K562 (cell line): ENCODE measurements around the gene PRR15. TPM values are rescaled to one million over a fixed set of nuclear protein-coding genes. Genes with fewer than 3 reads are reported as not detected.
A peak's percentile ranks its signal among the peaks of the same experiment; 100 is the strongest.

Experiments used
- ATAC-seq: fragments of 200-7000 bp; cut with Tn5 transposase; 3 replicates; pipeline ENCODE4 v1.9.1; 2020; ENCODE audit warnings: moderate library complexity
- BruUV-seq: library from RNA; stranded (reverse); fragments of 400-500 nt; replicated peaks from 2 replicates; lab custom pipeline; 2021; lab: Mats Ljungman, UMichigan
- CTCF ChIA-PET: fragments of 300-600 bp; formaldehyde crosslinking; extraction: SDS; loops from one replicate; lab custom pipeline; 2021; ENCODE audit warnings: low intra/inter-chr PET ratio; lab: Yijun Ruan, JAX
- POLR2A ChIA-PET: fragments of 300-600, 350-650 bp; sonication (Branson Sonifier 250); formaldehyde crosslinking; extraction: SDS; loops from one replicate; lab custom pipeline; 2021; ENCODE audit warnings: antibody characterized with exemption, inconsistent platforms; lab: Yijun Ruan, JAX
- DNase-seq, 4 experiments: peaks; one replicate each; pipeline versions ENCODE4 v3.0.0 to v3.0.0-alpha.2; 2011 to 2018; ENCODE audit warnings: low spot score in 3 of 4, mixed read lengths in 3 of 4; ENCODE audit errors: extremely low read depth in 1 of 4
- FAIRE-seq: peaks from 2 replicates; lab custom pipeline; 2011; peaks lifted over from hg19 to GRCh38; lab: Jason Lieb, UNC
- H2AFZ ChIP-seq: 2 replicates; pipeline ENCODE4 v1.6.0; 2011; ENCODE audit warnings: low read depth, low read length, control low read depth, inconsistent platforms
- H3K27ac ChIP-seq: fragments of 200-600 bp; 3 replicates; pipeline ENCODE4 v1.8.0; 2011; ENCODE audit warnings: low read depth, mild to moderate bottlenecking, control low read depth, inconsistent platforms, low read length, moderate library complexity, mixed read lengths; ENCODE audit errors: extremely low read depth
- H3K27me3 ChIP-seq, 2 experiments: fragments of 300-600 bp in 1 of 2; 2 replicates in 1 of 2; 3 replicates in 1 of 2; pipeline versions ENCODE4 v1.6.0 to v1.8.0; 2011; ENCODE audit warnings: inconsistent platforms in 2 of 2, low read length in 2 of 2, mild to moderate bottlenecking in 1 of 2, mixed read lengths in 1 of 2, moderate library complexity in 1 of 2; ENCODE audit not compliant: control insufficient read depth in 2 of 2, insufficient read depth in 2 of 2
- H3K36me3 ChIP-seq: fragments of 300-600 bp; 3 replicates; pipeline ENCODE4 v1.8.0; 2011; ENCODE audit warnings: mild to moderate bottlenecking, low read length, inconsistent platforms; ENCODE audit not compliant: control insufficient read depth, insufficient read depth
- H3K4me1 ChIP-seq, 2 experiments: fragments of 200-600 bp in 1 of 2; replicated peaks in 1 of 2; 2 replicates in 1 of 2; 3 replicates in 1 of 2; pipeline versions ENCODE4 v1.5.1 to v1.8.0; 2011; ENCODE audit warnings: inconsistent platforms in 2 of 2, low read length in 2 of 2, mild to moderate bottlenecking in 1 of 2, mixed read lengths in 1 of 2, moderate library complexity in 1 of 2; ENCODE audit not compliant: control insufficient read depth in 2 of 2, insufficient read depth in 2 of 2
- H3K4me2 ChIP-seq: 2 replicates; pipeline ENCODE4 v1.6.1; 2011; ENCODE audit warnings: low read length, control low read depth, inconsistent platforms, mixed read lengths; ENCODE audit not compliant: insufficient read depth
- H3K4me3 ChIP-seq: fragments of 200-600 bp; sonication (generic), shearing (Covaris generic); 2 replicates; pipeline ENCODE4 v1.5.1; 2016; ENCODE audit warnings: control low read depth, inconsistent platforms
- H3K79me2 ChIP-seq: fragments of 200-600 bp; 3 replicates; pipeline ENCODE4 v1.8.0; 2011; ENCODE audit warnings: low read length, inconsistent platforms; ENCODE audit not compliant: control insufficient read depth, insufficient read depth
- H3K9ac ChIP-seq, 2 experiments: 2 replicates each; pipeline versions ENCODE4 v1.6.0 to v1.6.1; 2011; ENCODE audit warnings: low read depth in 2 of 2, low read length in 2 of 2, control low read depth in 1 of 2, inconsistent platforms in 1 of 2, mild to moderate bottlenecking in 1 of 2, mixed read lengths in 1 of 2; ENCODE audit not compliant: insufficient read depth in 1 of 2
- H3K9me1 ChIP-seq: one replicate; pipeline ENCODE4 v1.6.0; 2011; ENCODE audit warnings: inconsistent platforms, mild to moderate bottlenecking, low read length, moderate library complexity; ENCODE audit not compliant: control insufficient read depth, insufficient read depth
- H3K9me3 ChIP-seq: replicated peaks from 2 replicates; pipeline ENCODE4 v1.5.1; 2011; ENCODE audit warnings: low read depth, low read length, inconsistent platforms; ENCODE audit not compliant: control insufficient read depth, insufficient read depth
- H4K20me1 ChIP-seq: replicated peaks from 2 replicates; pipeline ENCODE4 v1.6.1; 2011; ENCODE audit warnings: low read length, inconsistent platforms, mixed read lengths; ENCODE audit not compliant: control insufficient read depth, insufficient read depth
- COPS2 ChIP-seq: fragments of 450-650 bp; conservative IDR thresholded peaks from 2 replicates; pipeline ENCODE4 v1.6.1; 2016; ENCODE audit warnings: mild to moderate bottlenecking, moderate library complexity
- FOXJ2 ChIP-seq: fragments of 200-800 bp; sonication (Bioruptor generic); IDR thresholded peaks from 2 replicates; pipeline ENCODE4 v1.6.1; 2016; ENCODE audit warnings: missing genetic modification characterization, missing compliant biosample characterization
- FOXJ3 ChIP-seq: sonication (generic); formaldehyde crosslinking; IDR thresholded peaks from 2 replicates; pipeline ENCODE4 v1.4.0; 2020; ENCODE audit warnings: mild to moderate bottlenecking, missing genetic modification reagents
- HMGN3 ChIP-seq: IDR thresholded peaks from 2 replicates; pipeline ENCODE4 v1.6.1; 2011; ENCODE audit warnings: borderline replicate concordance, low read depth, mild to moderate bottlenecking, mixed read lengths, low read length; ENCODE audit not compliant: insufficient read length; ENCODE audit errors: extremely low read depth
- KAT8 ChIP-seq: fragments of 450-650 bp; IDR thresholded peaks from 2 replicates; pipeline ENCODE4 v1.6.1; 2016; ENCODE audit warnings: low read depth, mild to moderate bottlenecking
- KDM4B ChIP-seq, 2 experiments: fragments of 450-650 bp in 1 of 2; sonication (generic) in 1 of 2; IDR thresholded peaks; 2 replicates each; pipeline ENCODE4 v1.6.1; 2016 to 2017; ENCODE audit warnings: borderline replicate concordance in 2 of 2, antibody characterized with exemption in 1 of 2, low read depth in 1 of 2, mild to moderate bottlenecking in 1 of 2
- NCOA6 ChIP-seq: fragments of 450-650 bp; IDR thresholded peaks from 2 replicates; pipeline ENCODE4 v1.6.1; 2017; ENCODE audit warnings: mild to moderate bottlenecking
- NELFE ChIP-seq: IDR thresholded peaks from 2 replicates; pipeline ENCODE4 v1.6.1; 2011; ENCODE audit warnings: mild to moderate bottlenecking; ENCODE audit not compliant: insufficient read depth, insufficient read length
- ZBTB1 ChIP-seq: sonication (generic); formaldehyde crosslinking; IDR thresholded peaks from 2 replicates; pipeline ENCODE4 v1.8.1; 2023; ENCODE audit warnings: missing genetic modification reagents, low read depth, mild to moderate bottlenecking, borderline replicate concordance
- ZNF316 ChIP-seq: fragments of 450-650 bp; IDR thresholded peaks from 2 replicates; pipeline ENCODE4 v1.6.1; 2016
- ZNF696 ChIP-seq: fragments of 250-450 bp; sonication (Bioruptor Pico); conservative IDR thresholded peaks from 2 replicates; pipeline ENCODE4 v1.4.0; 2020; ENCODE audit warnings: mild to moderate bottlenecking, moderate library complexity
- ZNF785 ChIP-seq: fragments of 250-450 bp; sonication (Bioruptor Pico); IDR thresholded peaks from 2 replicates; pipeline ENCODE4 v1.4.0; 2020; ENCODE audit warnings: mild to moderate bottlenecking
- WGBS: fragments of 100-300 bp; shearing (Covaris generic); methylation state at CpG from one replicate; pipeline ENCODE4 v1.1.6; 2016; ENCODE audit warnings: low coverage, mixed read lengths; ENCODE audit not compliant: insufficient coverage; ENCODE audit errors: missing lambda C conversion rate; 5-methylcytosine and 5-hydroxymethylcytosine counted together
- in situ Hi-C: fragments of 300-500 bp; cut with MboI; formaldehyde crosslinking; loops from 4 replicates; pipeline ENCODE4 v1.15.0; 2018; ENCODE audit warnings: inconsistent platforms, mixed read lengths
- intact Hi-C: fragments of 100-400 bp; cut with micrococcal nuclease; formaldehyde crosslinking; loops from 2 replicates; pipeline ENCODE4 v1.14.2; 2022
- polyA plus RNA-seq, 8 experiments: library from polyadenylated mRNA; depleted of rRNA in 4 of 8; stranded (reverse) in 5 of 8; unstranded in 3 of 8; fragments of >200 nt; fragmentation: Nextera tagmentation in 2 of 8; fragmentation: Illumina TruSeq in 1 of 8; extraction: Ambion mirVana in 2 of 8; extraction: Trizol in 1 of 8; gene quantifications; 2 replicates each; pipeline versions ENCODE4 v1.2.1 to v1.2.3, GENCODE V29; 2011 to 2014; ENCODE audit warnings: inconsistent platforms in 1 of 8, missing spikeins in 1 of 8
- total RNA-seq, 7 experiments: library from RNA; depleted of rRNA in 6 of 7; stranded (reverse); fragments of >200 nt in 6 of 7; fragmentation: Illumina TruSeq in 2 of 7; extraction: Trizol in 2 of 7; gene quantifications; 2 replicates each; pipeline versions ENCODE4 v1.2.1 to v1.2.3, GENCODE V29; 2011 to 2021; ENCODE audit warnings: low replicate concordance in 1 of 7
- TF ChIP-seq, protein P1 (sequence below): fragments of 450-650 bp; formaldehyde crosslinking; IDR thresholded peaks from 2 replicates; pipeline ENCODE4 v1.4.0; 2020; ENCODE audit warnings: mild to moderate bottlenecking, moderate library complexity

PRR15 gene
- total and polyA plus RNA-seq, 9 of the 15 experiments (the other 6 are each of a cell fraction or from before 2014, with no cell fraction given), result not detected

DNA sequence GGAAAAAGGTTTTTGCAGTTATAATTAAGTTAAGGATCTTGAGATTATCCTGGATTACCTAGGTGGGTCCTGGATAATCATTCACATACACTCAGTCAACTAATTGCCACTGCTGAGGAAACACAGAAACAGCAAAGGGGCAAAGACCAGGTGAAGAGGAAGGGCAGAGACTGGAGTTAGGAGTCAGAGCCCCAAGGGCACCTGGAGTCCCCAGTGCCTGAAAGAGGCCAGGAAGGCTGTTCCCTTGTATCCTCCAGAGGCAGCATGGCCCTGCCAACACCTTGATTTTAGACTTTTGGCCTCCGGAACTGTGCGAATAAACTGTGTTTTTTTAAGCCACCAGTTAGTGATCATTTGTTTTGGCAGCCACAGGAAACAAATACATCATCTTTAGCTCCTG lies 24.6 kb downstream of the PRR15 start:
- in situ Hi-C loops (no loop called here), intact Hi-C loops (no loop called here)
- Histone ChIP-seq H3K27me3 (no peaks in the 10 kb centered on the region; a peak in 1 of 5 replicates), H3K9me3 (no peaks in the 10 kb centered on the region), H3K9ac (no peak overlapping the region), H3K9me1 (no peaks in the 10 kb centered on the region), H3K36me3 (no peaks in the 10 kb centered on the region), H3K4me2 (no peak overlapping the region), H3K4me3 (no peak overlapping the region), H2AFZ (0 out of 2 replicates have a peak overlapping the region, but pooled peaks have one; percentile 63), H4K20me1 (no peaks in the 10 kb centered on the region), H3K79me2 (no peaks in the 10 kb centered on the region), H3K27ac (no peak overlapping the region), H3K4me1 (no peaks in the 10 kb centered on the region)
- CTCF ChIA-PET, result no interaction called here
- POLR2A ChIA-PET, result no interaction called here
- 0% methylated on average over 2 of the region's 2 CpGs for WGBS
- DNase-seq, result no peak
- TF ChIP-seq ZNF316 (no peak), FOXJ3 (CRISPR knock-in tag) (no peak), ZNF785 (no peak), NCOA6 (no peak), NELFE (no peak), KAT8 (no peak), ZNF696 (CRISPR knock-in tag) (no peak), HMGN3 (no peak), ZBTB1 (CRISPR knock-in tag) (no peak), KDM4B (IDR thresholded peaks at IDR 0.05; ENCODE audit: borderline replicate concordance in 2 of 2, low read depth in 1 of 2) (no peak), FOXJ2 (tag) (no peak), COPS2 (no peak)
- TF ChIP-seq, protein P1, sequence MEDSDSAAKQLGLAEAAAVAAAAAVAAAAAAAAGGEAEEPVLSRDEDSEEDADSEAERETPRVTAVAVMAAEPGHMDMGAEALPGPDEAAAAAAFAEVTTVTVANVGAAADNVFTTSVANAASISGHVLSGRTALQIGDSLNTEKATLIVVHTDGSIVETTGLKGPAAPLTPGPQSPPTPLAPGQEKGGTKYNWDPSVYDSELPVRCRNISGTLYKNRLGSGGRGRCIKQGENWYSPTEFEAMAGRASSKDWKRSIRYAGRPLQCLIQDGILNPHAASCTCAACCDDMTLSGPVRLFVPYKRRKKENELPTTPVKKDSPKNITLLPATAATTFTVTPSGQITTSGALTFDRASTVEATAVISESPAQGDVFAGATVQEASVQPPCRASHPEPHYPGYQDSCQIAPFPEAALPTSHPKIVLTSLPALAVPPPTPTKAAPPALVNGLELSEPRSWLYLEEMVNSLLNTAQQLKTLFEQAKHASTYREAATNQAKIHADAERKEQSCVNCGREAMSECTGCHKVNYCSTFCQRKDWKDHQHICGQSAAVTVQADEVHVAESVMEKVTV (CRISPR knock-in tag), result no peak
- ATAC-seq, result no peak
- no peak for FAIRE-seq
- no TSS peak for BruUV-seq
